Measurements from ENCODE around the gene DAPK3.

The DAPK3 gene

DNA sequence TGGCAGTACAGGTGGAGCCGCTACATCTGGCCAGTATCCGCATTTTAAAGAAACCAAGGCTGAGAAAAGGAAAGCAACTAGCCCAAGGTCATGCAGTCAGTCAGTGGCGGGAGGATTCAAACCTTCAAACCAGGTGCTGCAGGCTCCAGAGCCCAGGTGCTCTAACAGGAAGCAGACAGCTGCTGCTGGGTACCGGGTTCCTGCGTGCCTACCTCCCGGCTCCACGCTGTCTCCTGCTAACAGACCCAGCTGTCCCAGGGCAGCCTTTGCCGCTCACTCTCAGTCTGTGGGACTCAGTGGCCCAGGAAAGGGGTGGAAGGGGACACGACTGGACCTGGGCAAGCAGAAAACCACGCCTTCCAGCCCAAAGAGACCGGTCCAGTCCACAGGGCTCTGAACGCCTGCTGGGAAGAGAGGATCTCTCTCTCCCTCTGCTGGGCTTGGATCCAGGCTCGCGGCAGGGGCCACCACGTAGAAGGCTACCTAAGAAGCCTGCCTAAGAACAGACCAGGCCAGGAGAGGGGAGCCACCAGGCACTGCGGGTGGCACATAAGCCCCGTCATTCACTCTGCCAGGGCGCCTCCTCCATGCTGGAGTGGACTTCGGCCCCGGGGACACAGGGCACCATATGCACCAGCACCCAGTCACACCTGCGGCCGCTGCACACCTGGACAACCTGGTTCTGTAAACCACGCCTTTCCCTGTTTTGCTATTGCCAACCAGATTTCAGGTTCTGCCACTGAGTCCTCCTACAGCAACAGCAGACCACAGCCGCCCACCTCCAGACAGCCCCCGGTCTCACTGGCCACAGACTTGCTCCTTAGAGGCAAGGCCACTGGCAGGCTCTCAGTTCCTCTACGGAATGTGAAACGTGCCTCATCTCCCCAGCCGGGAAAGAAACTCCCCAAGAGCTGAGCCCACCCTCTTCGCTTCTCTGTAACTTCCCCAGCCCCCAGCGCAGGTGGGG is 4.6 kb downstream of the DAPK3 start:
- no peaks in the 10 kb centered on the region for H3K27me3 ChIP-seq (ENCODE audit: insufficient read depth, low read length)
- H3K36me3 ChIP-seq (ENCODE audit: insufficient read depth, low read length) = peaks cover 53% of the 10 kb centered on the region
- peaks cover 13% of the 10 kb centered on the region for H3K4me1 ChIP-seq (ENCODE audit: insufficient read depth, low read length, severe bottlenecking)
- no peaks in the 10 kb centered on the region for H4K20me1 ChIP-seq (ENCODE audit: insufficient read depth, low read length)
- H3K79me2 ChIP-seq (ENCODE audit: insufficient read depth, low read length) = peaks cover 6% of the 10 kb centered on the region
- H3F3A ChIP-seq (ENCODE audit: insufficient read depth, low read length) = no peaks in the 10 kb centered on the region
- H3K4me3 ChIP-seq (ENCODE audit: low read depth, low read length, poor library complexity, severe bottlenecking) = no peak overlapping the region
- no peak for TF ChIP-seq EZH2 (IDR thresholded peaks at IDR 0.05; ENCODE audit: borderline replicate concordance, low read length)
- TF ChIP-seq, protein P1, sequence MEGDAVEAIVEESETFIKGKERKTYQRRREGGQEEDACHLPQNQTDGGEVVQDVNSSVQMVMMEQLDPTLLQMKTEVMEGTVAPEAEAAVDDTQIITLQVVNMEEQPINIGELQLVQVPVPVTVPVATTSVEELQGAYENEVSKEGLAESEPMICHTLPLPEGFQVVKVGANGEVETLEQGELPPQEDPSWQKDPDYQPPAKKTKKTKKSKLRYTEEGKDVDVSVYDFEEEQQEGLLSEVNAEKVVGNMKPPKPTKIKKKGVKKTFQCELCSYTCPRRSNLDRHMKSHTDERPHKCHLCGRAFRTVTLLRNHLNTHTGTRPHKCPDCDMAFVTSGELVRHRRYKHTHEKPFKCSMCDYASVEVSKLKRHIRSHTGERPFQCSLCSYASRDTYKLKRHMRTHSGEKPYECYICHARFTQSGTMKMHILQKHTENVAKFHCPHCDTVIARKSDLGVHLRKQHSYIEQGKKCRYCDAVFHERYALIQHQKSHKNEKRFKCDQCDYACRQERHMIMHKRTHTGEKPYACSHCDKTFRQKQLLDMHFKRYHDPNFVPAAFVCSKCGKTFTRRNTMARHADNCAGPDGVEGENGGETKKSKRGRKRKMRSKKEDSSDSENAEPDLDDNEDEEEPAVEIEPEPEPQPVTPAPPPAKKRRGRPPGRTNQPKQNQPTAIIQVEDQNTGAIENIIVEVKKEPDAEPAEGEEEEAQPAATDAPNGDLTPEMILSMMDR (IDR thresholded peaks at IDR 0.05; ENCODE audit: low read length) = no peak
- no peak overlapping the region for H3K4me2 ChIP-seq (ENCODE audit: low read length)
- H3K27ac ChIP-seq (ENCODE audit: low read depth, low read length, poor library complexity, severe bottlenecking) = no peak overlapping the region
- no peak overlapping the region for H2AFZ ChIP-seq (ENCODE audit: low read length)
- H3K9me2 ChIP-seq (ENCODE audit: low read depth, low read length) = no peaks in the 10 kb centered on the region
- H3K9ac ChIP-seq (ENCODE audit: low read length) = no peak overlapping the region
- no peaks in the 10 kb centered on the region for H3K9me3 ChIP-seq (ENCODE audit: low read length)

DNA sequence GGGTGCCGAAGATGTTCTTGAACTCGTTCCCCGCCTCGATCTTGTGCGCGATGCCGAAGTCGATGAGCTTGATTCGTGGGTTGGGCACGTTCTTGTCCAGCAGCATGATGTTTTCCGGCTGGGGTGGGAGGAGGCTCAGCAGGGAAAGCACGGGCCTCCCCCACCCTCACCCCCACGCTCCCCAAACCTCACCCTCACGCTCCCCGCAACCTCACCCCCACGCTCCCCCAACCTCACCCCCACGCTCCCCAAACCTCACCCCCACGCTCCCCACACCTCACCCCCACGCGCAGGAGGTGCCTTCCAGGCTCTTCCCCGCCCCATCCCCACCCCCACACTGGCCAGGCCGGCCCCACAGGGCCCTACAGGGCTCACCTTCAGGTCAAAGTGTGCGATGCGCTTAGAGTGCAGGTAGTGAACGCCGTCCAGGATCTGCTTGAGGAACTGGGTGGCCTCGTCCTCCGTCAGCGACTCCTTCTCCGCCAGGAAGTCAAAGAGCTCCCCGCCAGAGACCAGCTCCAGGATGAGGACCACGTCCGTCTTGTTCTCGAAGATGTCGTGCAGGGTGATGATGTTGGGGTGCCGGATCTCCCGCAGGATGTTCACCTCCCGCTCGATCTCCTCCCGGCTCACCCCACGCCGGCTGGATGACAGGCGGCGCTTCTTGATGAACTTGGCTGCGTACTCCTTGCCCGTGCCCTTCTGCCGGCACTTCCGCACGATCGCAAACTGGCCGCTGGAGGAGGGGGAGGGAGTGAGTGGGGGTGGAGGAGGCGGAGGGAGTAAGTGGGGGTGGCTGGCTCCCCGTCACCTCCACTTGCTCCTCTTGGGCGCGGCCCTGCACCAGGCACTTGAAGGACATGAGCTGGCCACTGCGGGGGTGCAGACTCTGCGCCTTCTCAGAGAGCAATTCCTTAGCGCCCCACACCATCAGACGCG is 6.4 kb downstream of the DAPK3 start:
- no peaks in the 10 kb centered on the region for H4K20me1 ChIP-seq (ENCODE audit: insufficient read depth, low read length)
- no peaks in the 10 kb centered on the region for H3K27me3 ChIP-seq (ENCODE audit: insufficient read depth, low read length)
- H3K4me1 ChIP-seq (ENCODE audit: insufficient read depth, low read length, severe bottlenecking) = peaks cover 2% of the 10 kb centered on the region
- no peaks in the 10 kb centered on the region for H3F3A ChIP-seq (ENCODE audit: insufficient read depth, low read length)
- H3K4me2 ChIP-seq (ENCODE audit: low read length) = no peak overlapping the region
- H3K9me3 ChIP-seq (ENCODE audit: low read length) = no peaks in the 10 kb centered on the region
- H2AFZ ChIP-seq (ENCODE audit: low read length) = no peak overlapping the region
- H3K27ac ChIP-seq (ENCODE audit: low read depth, low read length, poor library complexity, severe bottlenecking) = no peak overlapping the region
- TF ChIP-seq, protein P1 (IDR thresholded peaks at IDR 0.05; ENCODE audit: low read length) = no peak
- TF ChIP-seq EZH2 (IDR thresholded peaks at IDR 0.05; ENCODE audit: borderline replicate concordance, low read length) = no peak
- no peak overlapping the region for H3K9ac ChIP-seq (ENCODE audit: low read length)
- H3K4me3 ChIP-seq (ENCODE audit: low read depth, low read length, poor library complexity, severe bottlenecking) = no peak overlapping the region
- H3K79me2 ChIP-seq (ENCODE audit: insufficient read depth, low read length) = no peaks in the 10 kb centered on the region; the same call in 1 of the 2 replicates
- H3K36me3 ChIP-seq (ENCODE audit: insufficient read depth, low read length) = peaks cover 67% of the 10 kb centered on the region
- H3K9me2 ChIP-seq (ENCODE audit: low read depth, low read length) = no peaks in the 10 kb centered on the region

- H4K20me1 ChIP-seq (ENCODE audit: insufficient read depth, low read length) = no peaks in the 10 kb centered on the region
- H3K4me3 ChIP-seq (ENCODE audit: low read depth, low read length, poor library complexity, severe bottlenecking) = no peak overlapping the region
- no peak overlapping the region for H3K4me2 ChIP-seq (ENCODE audit: low read length)
- no peak overlapping the region for H3K9ac ChIP-seq (ENCODE audit: low read length)
- TF ChIP-seq, protein P1 (IDR thresholded peaks at IDR 0.05; ENCODE audit: low read length) = no peak
- H3F3A ChIP-seq (ENCODE audit: insufficient read depth, low read length) = no peaks in the 10 kb centered on the region
- H3K4me1 ChIP-seq (ENCODE audit: insufficient read depth, low read length, severe bottlenecking) = no peaks in the 10 kb centered on the region
- H3K27ac ChIP-seq (ENCODE audit: low read depth, low read length, poor library complexity, severe bottlenecking) = no peak overlapping the region
- no peaks in the 10 kb centered on the region for H3K9me2 ChIP-seq (ENCODE audit: low read depth, low read length)
- H3K79me2 ChIP-seq (ENCODE audit: insufficient read depth, low read length) = no peaks in the 10 kb centered on the region
- peaks cover 66% of the 10 kb centered on the region for H3K36me3 ChIP-seq (ENCODE audit: insufficient read depth, low read length)
- H3K9me3 ChIP-seq (ENCODE audit: low read length) = no peaks in the 10 kb centered on the region
- H2AFZ ChIP-seq (ENCODE audit: low read length) = no peak overlapping the region
- H3K27me3 ChIP-seq (ENCODE audit: insufficient read depth, low read length) = no peaks in the 10 kb centered on the region
These were observed 7.2 kb downstream of the DAPK3 start for GRCh38 chr19:3963458-3964255.

Data from OCI-LY1 (cell line).